Type B pancreatic cell (in vitro differentiated cells): ENCODE measurements around the gene BTBD9. TPM values are rescaled to one million over a fixed set of nuclear protein-coding genes. Genes with fewer than 3 reads are reported as not detected.
A peak's percentile ranks its signal among the peaks of the same experiment; 100 is the strongest.

Source experiments
- DNase-seq: peaks from one replicate; pipeline ENCODE4 v3.0.0; 2021; ENCODE audit warnings: mixed read lengths; ENCODE audit not compliant: unreplicated experiment; ENCODE audit errors: extremely low spot score
- H3K27ac Mint-ChIP-seq: 2 replicates; pipeline ENCODE4 v1.8.0; 2021; ENCODE audit warnings: mild to moderate bottlenecking, mixed read lengths
- H3K27me3 Mint-ChIP-seq: 2 replicates; pipeline ENCODE4 v1.8.0; 2021; ENCODE audit warnings: mixed read lengths
- H3K36me3 Mint-ChIP-seq: 2 replicates; pipeline ENCODE4 v1.8.0; 2021; ENCODE audit warnings: mixed read lengths
- H3K4me1 Mint-ChIP-seq: one replicate; pipeline ENCODE4 v1.8.0; 2021; ENCODE audit warnings: mixed read lengths; ENCODE audit not compliant: unreplicated experiment
- H3K4me3 Mint-ChIP-seq: 2 replicates; pipeline ENCODE4 v1.8.0; 2021; ENCODE audit warnings: mild to moderate bottlenecking, mixed read lengths
- H3K9me3 Mint-ChIP-seq: 2 replicates; pipeline ENCODE4 v1.8.0; 2021; ENCODE audit warnings: mixed read lengths
- total RNA-seq: library from RNA; stranded (reverse); gene quantifications from 2 replicates; pipeline ENCODE4 v1.2.1, GENCODE V29; 2021; ENCODE audit warnings: low replicate concordance
- TF ChIP-seq, protein P1 (sequence below): fragments of 200-600 bp; sonication (generic); conservative IDR thresholded peaks from 2 replicates; pipeline ENCODE4 v1.5.0; 2021; ENCODE audit warnings: antibody characterized with exemption, mild to moderate bottlenecking

Gene BTBD9
- total RNA-seq, 1 donor from 2014 or later, result 14.9 TPM

DNA sequence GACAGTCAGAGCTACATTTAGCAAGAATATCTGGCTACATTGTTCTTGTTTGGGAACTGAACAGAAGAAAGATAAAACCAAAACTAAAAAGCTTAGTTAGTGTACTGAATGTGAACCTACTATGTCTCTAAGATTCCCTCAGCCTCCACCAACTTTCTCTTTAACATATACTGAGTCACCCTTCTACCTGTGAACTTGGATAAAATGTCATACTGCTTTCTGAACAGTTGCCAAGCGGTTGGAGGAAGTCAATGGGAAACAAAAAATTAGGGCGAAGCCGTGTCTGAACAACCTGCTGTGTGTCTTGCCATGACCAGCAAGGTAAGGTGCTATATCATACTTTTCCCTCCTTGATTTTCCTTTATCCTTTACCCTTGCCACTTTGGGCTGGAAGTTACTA, 243.5 kb downstream of the BTBD9 start:
- Mint-ChIP-seq H3K4me1 (peaks cover 7% of the 10 kb centered on the region), H3K9me3 (peaks cover 4% of the 10 kb centered on the region), H3K4me3 (no peak overlapping the region), H3K36me3 (peaks cover 3% of the 10 kb centered on the region), H3K27me3 (peaks cover 5% of the 10 kb centered on the region), H3K27ac (no peak overlapping the region)
- DNase-seq, result no peak
- TF ChIP-seq, protein P1, sequence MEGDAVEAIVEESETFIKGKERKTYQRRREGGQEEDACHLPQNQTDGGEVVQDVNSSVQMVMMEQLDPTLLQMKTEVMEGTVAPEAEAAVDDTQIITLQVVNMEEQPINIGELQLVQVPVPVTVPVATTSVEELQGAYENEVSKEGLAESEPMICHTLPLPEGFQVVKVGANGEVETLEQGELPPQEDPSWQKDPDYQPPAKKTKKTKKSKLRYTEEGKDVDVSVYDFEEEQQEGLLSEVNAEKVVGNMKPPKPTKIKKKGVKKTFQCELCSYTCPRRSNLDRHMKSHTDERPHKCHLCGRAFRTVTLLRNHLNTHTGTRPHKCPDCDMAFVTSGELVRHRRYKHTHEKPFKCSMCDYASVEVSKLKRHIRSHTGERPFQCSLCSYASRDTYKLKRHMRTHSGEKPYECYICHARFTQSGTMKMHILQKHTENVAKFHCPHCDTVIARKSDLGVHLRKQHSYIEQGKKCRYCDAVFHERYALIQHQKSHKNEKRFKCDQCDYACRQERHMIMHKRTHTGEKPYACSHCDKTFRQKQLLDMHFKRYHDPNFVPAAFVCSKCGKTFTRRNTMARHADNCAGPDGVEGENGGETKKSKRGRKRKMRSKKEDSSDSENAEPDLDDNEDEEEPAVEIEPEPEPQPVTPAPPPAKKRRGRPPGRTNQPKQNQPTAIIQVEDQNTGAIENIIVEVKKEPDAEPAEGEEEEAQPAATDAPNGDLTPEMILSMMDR, result no peak

DNA sequence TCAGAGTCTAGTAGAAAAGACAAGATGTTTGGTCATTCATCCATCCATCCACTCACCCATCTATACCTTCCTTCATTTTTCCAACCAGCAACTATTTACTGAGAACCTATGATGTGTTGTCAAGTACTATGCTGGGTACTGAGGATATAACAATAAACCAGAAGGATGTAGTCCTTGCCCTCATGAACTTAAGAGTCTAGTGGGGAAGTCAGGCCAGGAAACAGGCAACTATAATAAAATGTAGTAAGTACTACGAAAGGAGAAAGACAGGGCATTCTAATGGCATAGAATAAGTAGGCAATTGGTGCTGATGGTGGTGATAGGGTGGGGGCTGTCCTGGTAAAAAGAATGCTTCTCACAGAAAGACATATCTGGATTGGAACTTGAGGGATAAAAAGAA, 245.7 kb downstream of the BTBD9 start:
- TF ChIP-seq, protein P1, result no peak
- Mint-ChIP-seq H3K36me3 (peaks cover 3% of the 10 kb centered on the region), H3K27ac (no peak overlapping the region), H3K9me3 (peaks cover 4% of the 10 kb centered on the region), H3K27me3 (peaks cover 8% of the 10 kb centered on the region), H3K4me1 (peaks cover 7% of the 10 kb centered on the region), H3K4me3 (no peak overlapping the region)
- no peak for DNase-seq

DNA sequence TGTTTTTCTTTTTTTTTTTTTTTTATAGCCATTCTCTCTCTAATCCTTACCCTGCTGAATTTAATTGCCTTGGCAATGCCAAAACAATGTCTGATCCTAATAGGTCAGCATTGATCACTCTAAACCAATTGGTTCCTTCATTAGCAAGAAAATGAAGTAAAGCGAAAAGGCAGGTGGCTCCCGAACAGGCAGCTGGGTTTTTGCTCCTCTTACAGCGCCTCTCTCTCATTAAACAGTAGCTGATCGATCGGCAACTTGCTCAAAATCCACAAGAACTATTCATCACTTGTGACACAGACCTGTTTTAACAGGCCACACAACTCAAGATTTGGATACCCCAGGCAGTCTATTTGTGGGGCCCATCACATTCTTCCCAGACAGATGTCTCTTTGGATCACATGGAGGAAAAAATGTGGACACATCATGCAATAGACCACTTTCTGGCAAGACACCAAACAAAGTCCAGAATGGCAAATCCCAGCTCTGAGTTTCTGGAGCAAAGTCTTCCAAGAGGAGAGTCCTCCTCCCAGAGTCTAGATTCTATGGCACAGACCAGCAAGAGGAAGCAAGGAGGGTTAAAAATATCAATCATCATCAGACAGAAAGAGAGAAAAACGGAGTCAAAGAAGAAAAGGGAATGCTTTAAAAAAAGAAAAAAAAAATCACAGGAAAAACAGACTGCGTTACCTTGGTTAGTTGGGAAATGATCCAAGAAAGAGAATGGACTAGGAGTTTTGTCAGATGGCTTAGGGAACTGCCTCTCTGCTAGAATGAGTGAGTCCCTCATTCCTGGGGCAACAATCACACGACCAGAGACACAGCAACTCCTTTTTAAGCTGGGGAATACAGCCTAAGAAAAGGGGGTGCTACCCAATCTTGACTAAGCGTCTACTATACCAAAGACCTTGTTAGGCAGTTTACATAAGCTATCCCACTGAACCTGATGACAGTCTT, 247.8 kb downstream of the BTBD9 start:
- TF ChIP-seq, protein P1, result no peak
- Mint-ChIP-seq H3K4me3 (peak overlapping the region; percentile 51), H3K4me1 (peaks cover 16% of the 10 kb centered on the region), H3K9me3 (peaks cover 4% of the 10 kb centered on the region), H3K27me3 (peaks cover 8% of the 10 kb centered on the region), H3K36me3 (peaks cover 3% of the 10 kb centered on the region), H3K27ac (no peak overlapping the region)
- no peak for DNase-seq

DNA sequence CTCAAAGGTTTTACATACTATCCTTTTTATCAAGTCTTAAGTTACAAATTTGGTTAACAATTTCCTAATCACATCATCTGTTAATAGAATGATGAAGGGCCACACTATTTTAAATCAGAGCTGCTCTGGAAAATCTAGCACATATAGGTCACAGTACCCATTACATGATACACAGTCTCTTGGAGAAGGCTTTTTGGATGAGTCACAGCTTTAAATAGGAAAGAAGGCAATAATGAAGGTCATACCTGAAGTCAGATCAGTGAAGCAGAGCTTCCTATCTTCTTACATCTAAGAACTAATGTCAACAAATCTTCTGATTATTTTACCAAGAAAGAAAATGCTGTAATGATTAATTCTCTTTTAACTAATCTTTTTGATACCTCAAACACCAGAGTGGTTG, 248.5 kb downstream of the BTBD9 start:
- peaks cover 16% of the 10 kb centered on the region for H3K4me1 Mint-ChIP-seq
- TF ChIP-seq, protein P1, result no peak
- H3K36me3 Mint-ChIP-seq, result peaks cover 3% of the 10 kb centered on the region
- H3K4me3 Mint-ChIP-seq, result no peak overlapping the region
- no peak overlapping the region for H3K27ac Mint-ChIP-seq
- H3K9me3 Mint-ChIP-seq, result peaks cover 4% of the 10 kb centered on the region
- DNase-seq, result no peak
- peaks cover 8% of the 10 kb centered on the region for H3K27me3 Mint-ChIP-seq

DNA sequence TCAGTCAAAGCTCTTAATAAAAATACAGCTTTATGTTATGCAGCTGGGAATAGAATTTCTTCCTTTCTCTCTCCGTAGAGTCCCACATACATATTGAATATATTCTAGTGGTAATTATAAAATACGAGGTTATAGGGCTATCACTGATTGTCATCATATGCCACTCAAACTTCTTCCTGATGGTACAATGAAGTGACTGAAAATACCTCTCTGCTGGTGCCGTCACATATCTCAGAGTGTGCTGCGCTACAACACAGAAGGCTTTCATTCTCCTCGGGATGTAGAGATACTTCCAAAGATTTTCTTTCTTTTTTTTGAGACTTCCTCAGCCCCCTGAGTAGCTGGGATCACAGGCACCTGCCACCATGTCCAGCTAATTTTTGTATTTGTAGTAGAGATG, 249.9 kb downstream of the BTBD9 start:
- Mint-ChIP-seq H3K9me3 (peaks cover 4% of the 10 kb centered on the region), H3K36me3 (peaks cover 3% of the 10 kb centered on the region), H3K27ac (no peak overlapping the region), H3K4me1 (peaks cover 16% of the 10 kb centered on the region), H3K27me3 (peaks cover 8% of the 10 kb centered on the region), H3K4me3 (no peak overlapping the region)
- TF ChIP-seq, protein P1, result no peak
- DNase-seq, result no peak
